Fibroblast of villous mesenchyme (primary cell): ENCODE measurements around the gene MAP3K1. TPM values are rescaled to one million over a fixed set of nuclear protein-coding genes. Genes with fewer than 3 reads are reported as not detected.

Experiments
- DNase-seq: peaks from one replicate; pipeline ENCODE4 v3.0.0-alpha.2; 2010; ENCODE audit warnings: low read depth
- H3K4me3 ChIP-seq: 2 replicates; pipeline ENCODE4 v1.5.1; 2011; ENCODE audit warnings: low read depth, mild to moderate bottlenecking, low read length
- CTCF ChIP-seq: IDR thresholded peaks from 2 replicates; pipeline ENCODE4 v1.5.1; 2012; ENCODE audit warnings: low read depth, mild to moderate bottlenecking, low read length; ENCODE audit not compliant: insufficient read depth
- total RNA-seq: library from RNA; depleted of rRNA; stranded (reverse); fragments of >200 nt; gene quantifications from 2 replicates; pipeline ENCODE4 v1.2.3, GENCODE V29; 2012

The MAP3K1 gene
- total RNA-seq, 1 donor = 9.5 TPM

GRCh38 chr5:56853698-56854097, 38.3 kb downstream of the MAP3K1 start:
- no peak for DNase-seq
- no peak for TF ChIP-seq CTCF

DNA sequence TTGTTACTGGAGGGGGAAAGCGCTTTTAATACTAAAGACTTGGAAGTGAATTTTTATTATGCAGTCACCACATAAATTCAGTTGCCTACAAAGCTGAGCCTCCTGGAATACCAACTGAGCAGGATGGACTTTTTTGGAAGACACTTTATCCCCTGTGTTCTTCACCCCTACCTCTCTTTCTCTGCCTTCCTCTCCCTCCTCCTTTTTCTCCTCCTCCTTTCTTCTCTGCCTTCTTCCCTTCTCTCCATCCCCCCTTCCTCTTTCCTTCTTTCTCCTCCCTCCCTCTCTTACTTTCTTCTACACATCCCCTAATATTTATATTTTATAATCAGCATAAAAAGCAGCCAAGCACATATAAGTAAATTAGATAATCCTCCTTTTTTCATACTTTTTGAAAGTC, 39.6 kb downstream of the MAP3K1 start:
- TF ChIP-seq CTCF = no peak
- no peak for DNase-seq
- H3K4me3 ChIP-seq = no peak overlapping the region

More at GRCh38 chr5:56853698-56854097, 38.3 kb downstream of the MAP3K1 start:
- no peak overlapping the region for H3K4me3 ChIP-seq

DNA sequence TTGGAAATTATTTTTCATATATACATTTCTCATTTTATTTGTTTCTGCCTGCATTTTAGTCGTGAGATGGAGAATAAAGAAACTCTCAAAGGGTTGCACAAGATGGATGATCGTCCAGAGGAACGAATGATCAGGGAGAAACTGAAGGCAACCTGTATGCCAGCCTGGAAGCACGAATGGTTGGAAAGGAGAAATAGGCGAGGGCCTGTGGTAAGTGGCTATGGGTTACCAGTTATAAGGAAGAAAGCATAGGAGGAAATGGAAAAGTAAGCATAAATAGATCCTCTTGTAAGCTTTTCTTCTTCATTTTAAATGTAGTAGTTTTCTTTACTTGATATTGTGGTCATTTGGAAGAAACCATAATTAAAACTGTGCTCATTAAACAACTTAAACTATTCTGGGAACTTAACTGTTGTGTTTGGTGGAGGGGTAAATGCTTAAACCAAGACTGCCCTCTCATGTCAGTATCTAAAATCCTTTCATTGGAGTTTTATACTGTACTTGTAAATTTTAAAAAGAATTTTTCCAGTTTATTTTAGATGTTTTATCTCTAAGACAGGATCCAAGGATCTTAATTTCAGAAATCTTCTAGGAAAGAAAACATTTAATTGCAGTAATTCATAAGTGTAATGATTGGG, 41.3 kb downstream of the MAP3K1 start:
- DNase-seq = no peak
- no peak for TF ChIP-seq CTCF
- H3K4me3 ChIP-seq = no peak overlapping the region

DNA sequence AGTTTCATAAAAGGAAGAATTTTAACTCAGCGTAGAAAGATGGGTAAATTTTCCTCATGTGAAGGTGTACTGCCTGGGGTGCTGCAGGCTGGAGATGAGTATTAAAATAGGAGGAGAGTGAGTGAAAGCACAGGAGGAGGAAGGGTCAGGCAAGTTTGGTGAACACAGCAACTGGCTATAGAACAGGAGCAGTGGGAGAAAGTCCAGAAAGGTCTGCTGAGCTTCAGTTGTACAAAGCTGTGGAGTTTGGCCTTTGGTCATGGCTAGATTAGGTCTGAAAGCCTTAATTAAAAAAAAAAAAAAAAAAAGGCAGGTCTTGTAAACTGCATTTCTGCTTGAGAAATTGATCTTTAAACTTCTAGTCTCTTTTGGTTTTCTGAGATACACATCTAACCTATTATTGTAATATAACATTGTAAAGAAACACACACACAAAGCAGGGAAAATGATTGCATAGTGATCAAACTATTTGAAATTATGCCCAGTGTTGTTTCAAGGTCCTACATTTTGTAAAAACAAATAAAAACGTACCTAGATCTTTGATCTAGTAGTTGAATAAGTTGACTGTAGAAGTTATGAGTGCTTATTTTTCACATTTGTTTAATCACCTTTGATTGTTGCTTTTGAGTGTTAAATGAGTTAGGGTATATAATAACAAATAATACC, 43.6 kb downstream of the MAP3K1 start:
- TF ChIP-seq CTCF = no peak
- no peak overlapping the region for H3K4me3 ChIP-seq
- DNase-seq = no peak

- no peak for TF ChIP-seq CTCF
- DNase-seq = no peak
- H3K4me3 ChIP-seq = no peak overlapping the region
Measured at GRCh38 chr5:56861893-56862485, 46.6 kb downstream of the MAP3K1 start.

DNA sequence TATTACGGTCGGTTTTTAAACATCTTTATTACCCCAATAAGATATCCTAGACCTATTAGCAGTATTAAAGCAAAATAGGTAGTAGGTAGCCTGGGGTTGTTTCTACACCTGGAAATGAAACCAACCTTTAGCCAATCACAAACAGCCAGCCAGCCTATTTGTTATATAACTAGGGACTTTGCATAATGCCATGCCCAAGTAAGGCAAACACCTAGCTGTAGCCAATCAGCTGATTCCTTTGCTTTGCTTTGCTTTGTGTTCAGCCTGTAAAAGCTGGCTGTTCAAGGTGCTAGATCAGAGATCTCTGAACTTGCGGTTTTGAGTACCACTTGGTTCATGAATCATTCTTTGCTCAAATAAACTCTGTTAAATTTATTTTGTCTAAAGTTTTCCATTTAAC, 47.6 kb downstream of the MAP3K1 start:
- no peak for TF ChIP-seq CTCF
- no peak overlapping the region for H3K4me3 ChIP-seq
- no peak for DNase-seq
